ENCODE measurements around the gene LIX1L.

DNA sequence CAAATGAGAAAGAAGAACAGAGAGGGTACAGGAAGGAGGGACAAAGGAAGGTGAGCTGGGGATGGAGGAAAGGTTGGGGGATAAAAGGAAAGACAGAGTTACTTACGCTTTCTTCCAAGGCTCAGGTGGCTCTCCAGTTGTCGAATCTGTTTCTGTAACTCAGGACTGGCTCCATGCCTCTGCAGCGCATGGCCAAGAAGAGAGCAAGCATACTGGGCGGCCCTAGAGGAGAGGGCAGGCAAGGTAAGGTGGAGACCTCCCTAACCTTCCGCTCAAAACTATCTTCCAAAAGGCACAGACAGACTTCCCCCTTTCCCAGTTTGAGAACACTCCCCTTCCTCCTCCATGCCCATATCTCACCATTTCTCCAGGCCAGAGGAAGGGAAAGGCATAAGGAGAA lies 40.2 kb downstream of the LIX1L start:
- no peak for TF ChIP-seq CTCF (IDR thresholded peaks at IDR 0.05)
- no peak for TF ChIP-seq EP300 (IDR thresholded peaks at IDR 0.05)
- no peak for TF ChIP-seq POLR2A (IDR thresholded peaks at IDR 0.05)
